Hair follicle dermal papilla cell (primary cell): Measurements from ENCODE around the gene MPPED2. TPM values are rescaled to one million over a fixed set of nuclear protein-coding genes. Genes with fewer than 3 reads are reported as not detected.

ENCODE experiments used
- total RNA-seq: library from RNA; depleted of rRNA; stranded (reverse); fragments of >200 nt; gene quantifications from 2 replicates; pipeline ENCODE4 v1.2.3, GENCODE V29; 2012

MPPED2 gene, protein sequence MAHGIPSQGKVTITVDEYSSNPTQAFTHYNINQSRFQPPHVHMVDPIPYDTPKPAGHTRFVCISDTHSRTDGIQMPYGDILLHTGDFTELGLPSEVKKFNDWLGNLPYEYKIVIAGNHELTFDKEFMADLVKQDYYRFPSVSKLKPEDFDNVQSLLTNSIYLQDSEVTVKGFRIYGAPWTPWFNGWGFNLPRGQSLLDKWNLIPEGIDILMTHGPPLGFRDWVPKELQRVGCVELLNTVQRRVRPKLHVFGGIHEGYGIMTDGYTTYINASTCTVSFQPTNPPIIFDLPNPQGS
- not detected in 2 replicates for total RNA-seq

DNA sequence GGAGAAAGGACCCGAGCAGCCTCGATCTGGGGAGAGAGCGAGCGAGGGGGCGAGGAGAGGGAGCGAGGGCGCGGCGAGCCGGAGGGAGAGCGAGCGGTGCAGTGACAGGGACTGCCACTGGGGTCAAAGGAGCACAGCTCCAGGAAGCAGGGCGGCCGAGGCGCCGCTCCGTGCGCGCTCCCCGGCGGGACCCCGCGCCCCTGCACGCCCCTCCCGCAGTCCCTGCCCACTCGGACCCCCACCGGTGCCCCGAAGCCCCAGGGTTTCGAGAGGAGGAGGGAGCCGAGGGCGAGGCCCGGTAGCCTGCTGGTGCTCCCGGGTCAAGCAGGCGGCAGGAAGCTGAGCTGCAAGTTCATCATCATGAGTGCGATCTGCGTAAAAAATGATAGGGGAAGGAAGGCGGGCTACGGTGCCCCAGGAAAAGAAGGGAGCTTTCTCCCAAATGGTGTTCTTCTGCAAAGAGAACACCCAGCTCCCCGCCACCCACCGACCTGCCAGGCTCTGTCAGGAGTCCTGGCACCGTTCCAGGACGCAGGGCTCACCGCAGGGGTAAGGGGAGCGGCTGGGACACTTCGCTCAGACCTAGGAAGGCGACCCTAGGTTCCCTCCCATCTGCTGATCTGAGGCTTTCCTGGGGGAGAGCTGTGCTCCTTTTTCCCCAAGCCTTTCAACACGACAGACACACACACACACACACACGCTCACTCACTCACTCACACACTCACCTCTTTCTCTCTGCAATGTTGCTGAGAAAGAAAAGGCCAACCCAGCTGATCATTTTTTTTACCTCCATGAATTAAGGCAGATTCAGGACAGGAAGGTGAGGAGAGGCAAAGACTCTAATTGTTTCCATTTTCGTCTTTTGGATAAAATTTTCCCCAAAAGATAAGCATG is at the start of gene MPPED2:
Gene MPPED2, minus strand, starts transcription at position 103 of the 894 bp plus-strand sequence. CDS start 5,980 bp downstream, outside the sequence.

